Endothelial cell of umbilical vein (primary cell): ENCODE data around the gene ABCA2.

Experiments used
- EZH2 ChIP-seq: IDR thresholded peaks from 2 replicates; pipeline ENCODE4 v1.6.1; 2012; ENCODE audit warnings: borderline replicate concordance, low read depth, mild to moderate bottlenecking, moderate library complexity, low read length, inconsistent platforms; ENCODE audit not compliant: severe bottlenecking
- POLR2A ChIP-seq: IDR thresholded peaks from 2 replicates; pipeline ENCODE4 v1.6.1; 2012; ENCODE audit warnings: low read depth, mild to moderate bottlenecking, control low read depth, low read length
- TF ChIP-seq, protein P1 (sequence below), 2 donors: IDR thresholded peaks; 1 replicate in 1 of 2; 2 replicates in 1 of 2; pipeline ENCODE4 v1.5.1; 2011; ENCODE audit warnings: low read length in 2 of 2, mild to moderate bottlenecking in 2 of 2, moderate library complexity in 2 of 2, control low read depth in 1 of 2, inconsistent platforms in 1 of 2, low read depth in 1 of 2; ENCODE audit not compliant: insufficient read depth in 1 of 2; ENCODE audit errors: extremely low read depth in 1 of 2

DNA sequence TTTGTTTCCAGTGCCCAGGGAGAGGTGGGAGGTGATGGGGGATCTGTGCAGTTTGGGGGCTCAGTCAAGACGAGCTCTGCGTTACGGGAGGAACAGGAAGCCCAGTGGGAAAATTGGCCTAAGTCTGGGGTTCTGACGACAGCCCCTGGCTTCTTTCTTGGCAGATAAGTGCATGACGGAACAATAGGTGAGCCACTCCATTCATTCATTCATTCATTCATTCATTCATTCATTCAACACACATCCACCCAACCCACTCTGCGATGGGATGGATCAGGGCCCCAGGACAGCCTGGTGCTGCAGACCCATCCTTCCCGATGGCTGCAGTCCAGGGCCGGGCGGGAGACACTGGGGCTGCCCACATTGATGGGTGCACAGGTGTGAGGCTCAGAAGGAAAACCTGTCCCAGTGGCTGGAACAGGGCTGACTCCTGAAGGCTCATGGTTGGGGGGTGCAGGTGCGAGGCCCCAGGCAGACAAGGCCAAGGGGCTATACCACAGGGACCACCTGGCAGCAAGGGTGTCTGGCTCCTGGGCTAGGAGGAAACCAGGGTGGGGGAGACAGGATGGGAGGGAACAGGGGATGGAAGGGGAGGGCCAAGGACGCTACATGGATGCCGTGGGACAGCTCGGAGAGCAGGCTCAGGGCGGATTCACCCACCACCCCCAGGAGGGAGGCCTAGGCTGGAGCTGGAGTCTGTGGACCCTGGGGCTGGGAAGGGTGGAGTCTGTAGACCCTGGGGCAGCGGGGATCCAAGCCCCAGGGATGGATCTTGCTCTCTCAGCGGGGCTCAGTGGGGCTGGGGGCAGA is 47.2 kb downstream of the ABCA2 start:
- TF ChIP-seq EZH2 (no peak), POLR2A (no peak)
- TF ChIP-seq, protein P1, sequence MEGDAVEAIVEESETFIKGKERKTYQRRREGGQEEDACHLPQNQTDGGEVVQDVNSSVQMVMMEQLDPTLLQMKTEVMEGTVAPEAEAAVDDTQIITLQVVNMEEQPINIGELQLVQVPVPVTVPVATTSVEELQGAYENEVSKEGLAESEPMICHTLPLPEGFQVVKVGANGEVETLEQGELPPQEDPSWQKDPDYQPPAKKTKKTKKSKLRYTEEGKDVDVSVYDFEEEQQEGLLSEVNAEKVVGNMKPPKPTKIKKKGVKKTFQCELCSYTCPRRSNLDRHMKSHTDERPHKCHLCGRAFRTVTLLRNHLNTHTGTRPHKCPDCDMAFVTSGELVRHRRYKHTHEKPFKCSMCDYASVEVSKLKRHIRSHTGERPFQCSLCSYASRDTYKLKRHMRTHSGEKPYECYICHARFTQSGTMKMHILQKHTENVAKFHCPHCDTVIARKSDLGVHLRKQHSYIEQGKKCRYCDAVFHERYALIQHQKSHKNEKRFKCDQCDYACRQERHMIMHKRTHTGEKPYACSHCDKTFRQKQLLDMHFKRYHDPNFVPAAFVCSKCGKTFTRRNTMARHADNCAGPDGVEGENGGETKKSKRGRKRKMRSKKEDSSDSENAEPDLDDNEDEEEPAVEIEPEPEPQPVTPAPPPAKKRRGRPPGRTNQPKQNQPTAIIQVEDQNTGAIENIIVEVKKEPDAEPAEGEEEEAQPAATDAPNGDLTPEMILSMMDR (IDR thresholded peaks at IDR 0.05; ENCODE audit: extremely low read depth in 1 of 2, insufficient read depth in 1 of 2, low read depth in 1 of 2, low read length in 2 of 2): no peak
